Epithelial cell of prostate (primary cell): ENCODE data around the gene TMEM239.
"Not testable (repeated sequence)": the region's sequence is repeated elsewhere in the genome, so short reads cannot be mapped to it uniquely, and the experiment has no call there.

Experiments
- DNase-seq: peaks from one replicate; pipeline ENCODE4 v3.0.0-alpha.2; 2011; ENCODE audit warnings: low read depth, low spot score
- H3K27ac ChIP-seq: fragments of 450-650 bp; 2 replicates; pipeline ENCODE4 v1.5.1; 2017; ENCODE audit warnings: mild to moderate bottlenecking

TMEM239 gene

GRCh38 chr20:2817891-2818595 lies 1.9 kb downstream of the TMEM239 start:
- H3K27ac ChIP-seq = no peak overlapping the region
- DNase-seq = no peak

DNA sequence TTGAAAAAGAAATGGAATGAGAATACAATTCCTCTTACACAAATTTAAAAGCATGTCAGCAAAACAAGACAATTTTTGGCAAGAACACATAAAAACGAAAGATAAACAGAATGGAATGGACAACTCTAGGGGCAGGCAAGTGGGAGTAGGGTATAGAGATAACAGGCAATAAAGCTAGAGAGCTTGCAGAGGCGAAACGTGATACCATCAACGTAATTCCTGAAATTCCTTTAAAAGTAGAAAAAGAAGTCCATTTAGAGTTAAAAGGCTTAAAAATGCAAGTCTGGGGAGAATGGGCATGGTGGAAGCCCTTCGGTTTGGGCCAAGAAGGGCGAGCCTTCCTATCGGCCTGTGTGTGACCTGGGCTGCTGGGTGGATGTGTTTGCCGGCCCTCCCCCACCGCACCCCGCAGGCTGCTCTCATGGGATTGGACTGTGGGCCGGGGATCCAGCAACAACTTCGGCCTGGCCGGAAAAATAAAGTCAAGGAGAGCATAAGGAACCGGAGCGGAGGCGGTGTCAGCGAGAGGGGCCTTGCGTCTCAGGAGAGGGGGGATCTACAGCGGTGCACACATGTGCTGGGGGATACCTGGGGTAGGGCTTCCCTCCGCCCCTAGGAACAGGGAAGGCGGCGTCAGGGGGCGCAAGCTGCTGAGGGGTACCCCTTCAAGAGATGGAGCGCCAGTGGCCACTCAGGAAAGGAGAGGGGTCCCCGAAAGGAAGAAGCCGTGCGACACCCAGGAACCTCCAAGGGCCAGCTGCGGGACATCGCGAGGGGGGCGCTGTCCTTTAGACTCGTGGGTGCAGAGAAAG lies 4.1 kb downstream of the TMEM239 start:
- no peak overlapping the region for H3K27ac ChIP-seq
- no peak for DNase-seq

DNA sequence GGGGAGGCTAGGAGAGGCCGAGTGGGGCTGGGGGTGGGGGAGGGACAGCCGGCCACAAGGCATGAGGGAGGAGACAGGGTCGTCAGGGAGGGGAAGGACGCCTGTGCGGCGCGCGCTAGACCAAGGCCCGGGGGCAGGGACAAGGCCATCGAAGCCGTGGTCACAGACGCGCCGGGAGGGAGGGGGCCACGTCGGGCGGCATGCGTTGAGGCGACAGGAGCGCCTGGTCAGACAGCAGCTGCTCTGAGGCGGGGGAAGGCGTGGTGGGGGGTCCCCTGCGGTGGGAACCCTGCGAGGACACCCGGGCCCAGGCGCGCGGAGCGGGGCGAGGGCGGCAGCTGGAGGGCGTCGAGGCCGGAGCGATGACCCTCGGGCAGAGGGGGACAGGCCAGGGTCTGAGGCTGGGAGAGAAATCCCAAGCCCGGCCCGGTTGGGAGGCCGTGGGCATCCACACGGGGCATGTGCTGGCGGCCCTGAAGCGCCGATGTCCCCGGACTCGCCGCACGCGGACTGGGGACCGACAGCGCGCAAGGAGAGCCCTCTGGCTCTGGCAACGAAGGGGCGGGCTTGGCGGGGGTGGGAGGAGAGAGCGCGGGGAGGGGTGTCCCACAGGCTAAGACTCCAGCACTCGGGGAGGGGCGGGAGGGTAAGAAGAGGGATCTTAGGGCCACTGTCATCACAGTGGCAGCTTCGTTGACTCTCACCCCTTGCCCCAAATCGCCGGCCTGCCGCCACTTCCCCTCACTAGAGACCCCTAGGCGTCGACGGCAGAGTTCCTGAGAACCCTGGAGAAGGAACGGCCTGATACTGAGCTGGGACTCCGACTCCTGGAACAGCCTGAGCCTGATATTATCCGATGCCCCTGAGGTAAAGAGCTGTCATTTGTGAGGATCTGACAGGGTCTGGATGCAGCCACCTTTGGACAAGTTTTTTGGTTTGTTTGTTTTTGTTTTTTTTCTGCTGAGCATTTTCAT lies 5.0 kb downstream of the TMEM239 start:
- no peak for DNase-seq
- H3K27ac ChIP-seq = no peak overlapping the region

DNA sequence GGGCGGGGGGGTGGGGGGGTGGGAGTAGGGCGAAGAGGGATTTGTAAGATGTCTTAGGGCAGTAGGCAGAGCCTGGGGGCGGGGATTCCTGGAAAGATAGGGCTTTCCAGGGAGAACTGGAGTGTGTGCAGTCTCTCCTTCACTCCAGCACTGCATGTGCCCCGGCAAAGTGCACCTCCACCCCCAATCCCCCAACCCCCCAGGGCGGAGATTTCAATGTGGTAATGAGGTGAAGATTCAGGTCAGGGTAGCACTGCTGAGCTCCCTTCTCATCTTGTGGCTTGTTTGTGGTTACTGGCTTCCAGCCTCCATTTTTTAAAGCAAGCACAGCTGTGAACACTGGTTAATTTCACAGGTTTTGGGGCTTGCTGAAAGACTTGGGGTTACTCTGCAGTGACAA lies 5.9 kb downstream of the TMEM239 start:
- no peak for DNase-seq
- H3K27ac ChIP-seq = no peak overlapping the region

DNA sequence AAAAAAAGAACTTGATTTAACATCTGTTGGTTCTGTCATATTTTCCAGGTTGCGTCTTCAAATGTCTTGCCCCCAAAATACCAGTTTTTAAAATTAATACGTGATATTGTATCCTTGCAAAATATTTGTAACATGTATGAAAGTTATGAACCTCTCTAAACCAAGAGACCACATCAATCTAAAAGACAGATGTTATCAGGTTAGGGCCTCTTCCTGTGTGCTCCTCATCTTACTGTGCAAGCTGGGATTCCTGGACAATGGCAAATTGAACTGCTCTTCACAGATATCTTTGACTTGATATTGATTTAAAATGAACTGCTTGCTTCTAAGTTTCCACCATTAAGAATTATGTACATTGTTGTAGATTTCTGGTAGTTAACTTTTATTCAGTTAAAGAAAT lies 9.6 kb downstream of the TMEM239 start:
- DNase-seq = no peak
- H3K27ac ChIP-seq = no peak overlapping the region

DNA sequence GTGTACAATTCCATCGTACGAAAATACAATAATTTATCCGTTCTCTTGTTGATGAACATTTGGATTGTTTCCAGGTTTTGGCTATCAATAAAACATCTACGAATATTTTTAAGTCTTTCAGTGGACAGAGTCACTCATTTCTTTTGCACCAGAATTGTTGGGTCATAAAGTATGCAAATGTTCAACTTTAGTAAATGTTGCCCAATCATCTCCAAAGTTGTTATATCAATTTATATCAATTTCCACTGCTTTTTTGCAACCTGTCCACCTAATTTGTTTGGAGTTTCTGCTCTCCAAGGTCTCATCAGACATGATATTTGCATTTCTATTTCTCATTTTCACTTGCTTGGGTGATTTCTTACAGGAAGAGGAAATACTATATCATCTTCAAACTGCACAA lies 10.5 kb downstream of the TMEM239 start:
- H3K27ac ChIP-seq = no peak overlapping the region
- no peak for DNase-seq

DNA sequence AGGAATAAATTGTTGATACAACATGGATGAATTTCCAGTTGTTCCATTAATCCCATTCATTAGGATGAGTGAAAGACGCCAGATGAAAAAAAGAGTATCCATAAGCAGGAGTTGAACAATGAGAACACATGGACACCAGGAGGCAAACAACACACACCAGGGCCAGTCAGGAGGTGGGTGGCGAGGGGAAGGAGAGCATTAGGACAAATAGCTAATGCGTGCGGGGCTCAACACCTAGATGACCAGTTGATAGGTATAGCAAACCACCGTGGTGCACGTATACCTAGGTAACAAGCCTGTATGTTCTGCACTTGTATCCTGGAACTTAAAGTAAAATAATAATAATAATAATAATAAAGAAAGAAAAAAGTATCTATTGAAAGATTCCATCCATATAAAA lies 13.2 kb downstream of the TMEM239 start:
- H3K27ac ChIP-seq = no peak overlapping the region
- no peak for DNase-seq

DNA sequence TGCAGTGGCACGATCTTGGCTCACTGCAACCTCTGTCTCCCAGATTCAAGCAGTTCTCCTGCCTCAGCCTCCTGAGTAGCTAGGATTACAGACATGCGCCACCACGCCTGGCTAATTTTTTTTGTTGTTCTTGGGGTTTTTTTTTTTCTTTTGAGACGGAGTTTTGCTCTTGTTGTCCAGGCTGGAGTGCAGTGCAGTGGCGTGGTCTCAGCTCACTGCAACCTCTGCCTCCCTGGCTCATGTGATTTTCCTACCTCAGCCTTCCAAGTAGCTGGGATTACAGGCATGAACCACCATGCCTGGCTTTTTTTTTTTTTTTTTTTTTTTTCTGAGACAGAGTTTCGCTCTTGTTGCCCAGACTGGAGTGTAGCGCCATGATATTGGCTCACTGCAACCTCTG lies 15.0 kb downstream of the TMEM239 start:
- not testable (repeated sequence) for H3K27ac ChIP-seq, DNase-seq

DNA sequence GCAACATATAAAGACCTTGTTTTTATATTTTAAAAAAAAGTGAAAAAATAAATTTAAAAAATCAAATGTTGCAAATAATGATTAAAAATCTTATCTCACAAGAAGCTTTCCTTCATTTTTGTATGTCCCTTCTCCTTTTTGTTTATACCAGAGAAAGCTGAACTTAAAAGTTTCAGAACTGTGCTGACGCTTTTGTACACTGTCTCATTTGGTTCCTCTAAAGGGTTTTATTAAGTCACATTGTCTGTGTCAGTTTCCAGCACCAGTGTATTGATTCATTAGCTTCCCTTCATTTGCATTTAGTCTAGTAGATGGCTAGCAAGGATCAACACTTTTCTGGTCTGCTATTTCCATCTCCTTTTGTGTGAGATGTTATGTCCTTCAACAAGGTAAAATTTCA lies 17.6 kb downstream of the TMEM239 start:
- no peak overlapping the region for H3K27ac ChIP-seq
- no peak for DNase-seq

DNA sequence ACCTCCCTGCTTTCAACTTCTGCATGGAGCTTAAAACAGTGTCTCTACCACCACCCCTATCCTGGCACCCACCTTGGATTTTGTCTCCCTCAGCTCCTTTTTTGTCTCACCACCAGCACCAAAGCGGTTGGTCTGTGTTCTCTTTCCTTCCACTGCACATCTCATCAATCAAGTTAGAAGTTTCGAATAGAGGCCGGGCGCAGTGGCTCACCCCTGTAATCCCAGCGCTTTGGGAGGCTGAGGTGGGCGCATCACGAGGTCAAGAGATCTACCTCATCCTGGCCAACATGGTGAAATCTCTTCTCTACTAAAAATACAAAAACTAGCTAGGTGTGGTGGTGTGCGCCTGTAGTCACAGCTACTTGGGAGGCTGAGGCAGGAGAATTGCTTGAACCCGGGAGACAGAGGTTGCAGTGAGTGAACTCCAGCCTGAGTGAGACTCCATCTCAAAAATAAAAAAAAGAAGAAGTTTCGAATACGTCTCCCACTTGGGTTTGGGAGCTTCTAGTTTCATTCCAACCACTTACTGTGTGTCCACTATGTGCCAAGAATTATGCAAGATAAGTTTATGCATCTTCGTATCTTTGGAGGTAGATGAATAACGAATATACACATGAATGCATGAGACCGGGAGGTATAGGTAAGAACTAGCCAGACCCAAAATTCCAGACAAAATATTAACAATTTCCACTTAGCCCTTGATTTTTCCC lies 18.4 kb downstream of the TMEM239 start:
- no peak overlapping the region for H3K27ac ChIP-seq
- DNase-seq = no peak

DNA sequence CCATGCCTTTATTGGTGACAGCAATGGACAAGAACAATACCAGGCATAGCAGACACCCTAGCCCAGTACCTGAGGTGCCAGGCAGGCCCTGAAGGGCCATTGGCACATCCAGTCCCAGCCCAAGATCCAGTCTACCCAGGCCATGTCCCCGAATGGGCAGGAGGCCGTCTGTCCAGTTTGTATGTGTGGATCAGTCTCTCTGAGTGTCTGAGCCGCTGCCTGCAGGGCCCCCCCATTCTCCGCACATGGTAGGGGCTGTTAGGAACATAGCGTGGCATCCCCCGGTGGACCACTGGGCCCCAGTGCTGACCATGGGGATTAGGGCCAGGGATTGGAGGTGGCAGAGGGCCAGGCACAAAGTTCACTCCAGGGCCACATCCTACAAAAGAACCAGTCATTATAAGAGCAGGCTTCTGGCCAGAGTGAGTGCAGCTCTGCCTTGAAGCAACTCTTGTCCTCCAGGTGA lies 19.2 kb downstream of the TMEM239 start:
- DNase-seq = no peak
- H3K27ac ChIP-seq = no peak overlapping the region

DNA sequence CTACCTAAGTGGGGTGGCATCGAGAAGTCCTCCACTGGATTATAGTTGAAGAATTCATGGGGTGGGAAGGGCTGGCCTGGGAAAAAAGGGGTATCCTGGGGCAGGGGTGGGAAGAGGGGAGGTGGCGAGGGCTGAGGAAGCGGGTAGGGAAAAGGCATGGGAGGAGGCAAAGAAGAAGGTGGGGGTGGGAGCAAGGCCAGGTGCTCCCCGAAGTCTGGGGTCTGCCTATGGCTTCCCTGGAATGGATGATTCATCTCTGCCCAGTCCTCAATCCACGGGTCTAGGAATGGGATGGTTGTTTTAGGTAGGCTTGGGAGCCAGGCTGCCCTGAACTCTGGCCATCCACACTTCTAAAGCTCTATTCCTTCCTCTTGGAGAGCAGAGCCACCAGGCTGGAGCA lies 19.9 kb downstream of the TMEM239 start:
- no peak for DNase-seq
- no peak overlapping the region for H3K27ac ChIP-seq

- H3K27ac ChIP-seq = no peak overlapping the region
- DNase-seq = no peak
Measured at GRCh38 chr20:2837221-2837960, 21.2 kb downstream of the TMEM239 start.

DNA sequence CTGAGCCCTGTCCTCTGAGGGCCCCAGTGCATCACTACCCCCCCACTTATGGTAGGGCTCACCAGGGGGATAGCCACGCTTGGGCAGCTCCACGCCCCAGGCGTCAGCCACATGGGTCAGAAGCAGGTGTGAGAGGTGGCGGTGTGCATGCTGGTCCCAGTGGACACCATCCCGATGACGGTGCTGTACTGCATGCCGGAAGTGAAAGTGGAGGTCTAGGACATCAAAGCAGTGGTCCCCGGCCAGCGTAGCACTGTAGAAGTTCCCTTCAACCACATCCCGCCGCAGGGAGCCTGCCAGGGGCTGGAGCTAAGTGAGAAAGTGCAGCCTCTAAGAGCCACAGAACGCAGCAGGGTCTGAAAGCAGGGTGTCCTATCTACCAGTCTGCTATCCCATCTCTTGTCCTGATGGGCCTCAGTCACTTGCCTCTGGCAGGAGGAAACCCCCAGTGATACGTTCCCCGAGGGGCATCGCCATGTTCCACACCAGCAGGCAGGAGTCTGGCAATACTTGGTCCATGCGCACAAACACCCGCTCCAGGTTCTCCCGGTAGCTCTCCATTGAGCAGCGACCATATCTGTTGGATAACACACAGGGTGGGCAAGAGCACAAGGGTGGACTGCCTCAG lies 22.1 kb downstream of the TMEM239 start:
- no peak overlapping the region for H3K27ac ChIP-seq

GRCh38 chr20:2838847-2839671 lies 22.9 kb downstream of the TMEM239 start:
- H3K27ac ChIP-seq = no peak overlapping the region
- no peak for DNase-seq

More for the DNA sequence above, 22.1 kb downstream of the TMEM239 start:
- no peak for DNase-seq

- no peak for DNase-seq
- H3K27ac ChIP-seq = no peak overlapping the region
Measured at GRCh38 chr20:2839732-2840137, 23.6 kb downstream of the TMEM239 start.

DNA sequence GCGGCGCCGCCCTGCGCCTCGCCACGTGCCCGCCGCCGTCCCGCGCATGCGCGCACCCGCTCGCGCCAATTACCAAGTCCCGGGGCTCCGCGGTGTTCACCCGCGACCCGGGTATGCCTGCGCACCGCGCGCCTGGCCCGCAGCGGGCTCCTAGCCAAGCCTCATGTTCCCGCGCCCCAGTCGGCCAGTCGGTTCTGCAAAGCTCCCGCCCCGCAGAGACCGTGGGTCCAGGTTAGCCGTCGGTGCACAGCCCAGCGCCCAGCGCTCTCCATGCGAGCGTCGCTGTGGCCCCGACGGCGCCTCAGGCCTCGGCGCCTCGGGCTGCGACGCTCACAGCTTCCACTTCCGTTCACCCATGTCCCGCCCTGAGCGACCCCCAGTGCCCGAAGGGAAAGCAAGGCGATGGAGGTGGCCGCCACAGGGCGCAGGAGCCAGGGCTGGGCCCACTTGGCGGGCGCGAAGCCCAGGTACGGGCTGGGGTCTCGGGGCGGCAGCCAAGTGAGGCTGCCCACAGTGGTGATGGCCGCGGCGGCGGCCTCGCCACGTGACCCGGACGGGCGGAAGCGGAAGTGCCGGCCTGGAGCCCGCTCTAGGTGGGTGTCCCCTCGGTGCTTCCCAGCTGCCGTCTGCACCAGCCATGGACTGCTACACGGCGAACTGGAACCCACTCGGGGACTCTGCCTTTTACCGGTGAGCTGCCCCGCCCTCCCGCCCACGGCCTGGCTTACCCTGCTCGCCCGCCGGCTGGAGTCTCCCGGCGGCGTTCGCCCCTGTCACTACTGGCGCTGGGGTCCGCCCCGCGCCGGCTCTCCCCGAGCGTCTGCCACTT lies 24.2 kb downstream of the TMEM239 start, which contains the start of the genes PCED1A and VPS16:
Gene PCED1A (minus strand): TSS at position 518 of the 829 bp plus-strand sequence. CDS start 743 bp downstream, outside the sequence.
Gene VPS16 (plus strand): TSS at position 608 of the 829 bp plus-strand sequence. CDS start 30 bp downstream, at position 638.
- DNase-seq = no peak
- peak within 1 kb of the TSS; percentile 54 for H3K27ac ChIP-seq
